OCI-LY7 (cell line): Measurements from ENCODE around the gene KLK10. TPM values are rescaled to one million over a fixed set of nuclear protein-coding genes. Genes with fewer than 3 reads are reported as not detected.

Source experiments
- BruUV-seq: library from RNA; stranded (reverse); fragments of 400-500 nt; replicated peaks from 2 replicates; lab custom pipeline; 2021; lab: Mats Ljungman, UMichigan
- CTCF ChIA-PET: fragments of 300-600 bp; sonication (Branson Sonifier 250); formaldehyde crosslinking; loops from one replicate; lab custom pipeline; 2022; ENCODE audit warnings: antibody characterized with exemption; ENCODE audit not compliant: unreplicated experiment; lab: Charles Lee
- POLR2A ChIA-PET: fragments of 300-600 bp; sonication (Branson Sonifier 250); formaldehyde crosslinking; loops from one replicate; lab custom pipeline; 2022; ENCODE audit warnings: antibody characterized with exemption; lab: Charles Lee
- DNase-seq: peaks from one replicate; pipeline ENCODE4 v3.0.0-alpha.2; 2015; ENCODE audit warnings: low spot score
- H2AFZ ChIP-seq: fragments of 200-600 bp; sonication (generic), shearing (Covaris generic); 2 replicates; pipeline ENCODE4 v1.6.1; 2014; ENCODE audit warnings: mild to moderate bottlenecking, antibody characterized with exemption, low read length, moderate library complexity
- H3K27ac ChIP-seq: fragments of 200-600 bp; sonication (generic); 2 replicates; pipeline ENCODE4 v1.5.1; 2014; ENCODE audit warnings: mixed run types, low read depth, mild to moderate bottlenecking, moderate library complexity, low read length, inconsistent platforms; ENCODE audit not compliant: poor library complexity, severe bottlenecking
- H3K36me3 ChIP-seq: fragments of 200-600 bp; sonication (generic); 2 replicates; pipeline ENCODE4 v1.6.1; 2014; ENCODE audit warnings: mild to moderate bottlenecking, antibody characterized with exemption, low read length, moderate library complexity, mixed read lengths; ENCODE audit not compliant: insufficient read depth
- H3K4me1 ChIP-seq: fragments of 200-600 bp; sonication (generic); 2 replicates; pipeline ENCODE4 v1.5.1; 2014; ENCODE audit warnings: mild to moderate bottlenecking, low read length; ENCODE audit not compliant: insufficient read depth, poor library complexity, severe bottlenecking
- H3K4me2 ChIP-seq: fragments of 200-600 bp; sonication (generic); 2 replicates; pipeline ENCODE4 v1.6.1; 2014; ENCODE audit warnings: mild to moderate bottlenecking, low read length
- H3K4me3 ChIP-seq: fragments of 200-600 bp; sonication (generic); 2 replicates; pipeline ENCODE4 v1.5.1; 2014; ENCODE audit warnings: mild to moderate bottlenecking, low read depth, low read length; ENCODE audit not compliant: poor library complexity, severe bottlenecking
- H3K79me2 ChIP-seq: fragments of 200-600 bp; sonication (generic); 2 replicates; pipeline ENCODE4 v1.6.1; 2016; ENCODE audit warnings: low read depth, mild to moderate bottlenecking, low read length, moderate library complexity, mixed read lengths; ENCODE audit not compliant: insufficient read depth
- H3K9me2 ChIP-seq: fragments of 200-600 bp; sonication (generic); 2 replicates; pipeline ENCODE4 v1.6.1; 2016; ENCODE audit warnings: mild to moderate bottlenecking, low read length, mixed read lengths; ENCODE audit not compliant: insufficient read depth
- H3K9me3 ChIP-seq: fragments of 200-600 bp; sonication (generic); 2 replicates; pipeline ENCODE4 v1.6.1; 2014; ENCODE audit warnings: mild to moderate bottlenecking, mixed run types, low read length, mixed read lengths
- H4K20me1 ChIP-seq: fragments of 200-600 bp; sonication (generic); 2 replicates; pipeline ENCODE4 v1.6.1; 2014; ENCODE audit warnings: mild to moderate bottlenecking, antibody characterized with exemption, low read length, moderate library complexity, mixed read lengths; ENCODE audit not compliant: insufficient read depth
- EZH2phosphoT487 ChIP-seq: fragments of 200-600 bp; sonication (generic); IDR thresholded peaks from 2 replicates; pipeline ENCODE4 v1.6.1; 2018; ENCODE audit warnings: low read depth, borderline replicate concordance, mild to moderate bottlenecking, mixed run types, antibody characterized with exemption, low read length, moderate library complexity, mixed read lengths
- intact Hi-C: fragments of 100-400 bp; cut with micrococcal nuclease; formaldehyde crosslinking; loops from one replicate; pipeline ENCODE4 v1.10.0; 2022; ENCODE audit not compliant: unreplicated experiment
- total RNA-seq, 2 experiments: library from RNA; depleted of rRNA in 1 of 2; stranded (reverse); fragments of >200 nt in 1 of 2; shearing (Covaris generic) in 1 of 2; gene quantifications; 2 replicates each; pipeline ENCODE4 v1.2.3, GENCODE V29; 2014 to 2022
- TF ChIP-seq, protein P1 (sequence below): fragments of 200-600 bp; sonication (generic); conservative IDR thresholded peaks from 2 replicates; pipeline ENCODE4 v1.5.1; 2014; ENCODE audit warnings: mild to moderate bottlenecking, antibody characterized with exemption, low read length, moderate library complexity, mixed read lengths

KLK10 gene
- total RNA-seq, 2 experiments from 2014 or later, result not detected

DNA sequence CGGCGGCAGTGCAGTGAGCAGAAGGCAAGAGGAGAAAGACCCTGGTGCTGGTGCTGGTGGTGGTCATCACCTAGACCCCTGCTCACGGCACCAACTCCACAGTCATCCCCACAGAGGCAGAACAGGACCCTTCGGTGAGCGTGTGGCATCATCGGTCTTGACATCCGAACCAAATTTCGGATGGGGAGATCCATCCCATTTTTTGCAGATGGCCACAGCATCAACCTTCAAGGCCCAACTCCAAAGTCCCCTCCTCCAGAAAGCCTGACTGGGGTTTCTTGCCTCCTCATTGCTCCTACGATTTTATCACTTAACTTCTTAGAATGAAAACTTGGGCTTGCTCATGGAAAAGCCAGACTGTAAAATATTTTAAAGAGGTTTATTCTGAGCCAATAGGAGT lies 24.0 kb upstream of the KLK10 start:
- no peak overlapping the region for H3K4me2 ChIP-seq
- no peak overlapping the region for H2AFZ ChIP-seq
- no peak for TF ChIP-seq EZH2phosphoT487
- TF ChIP-seq, protein P1, sequence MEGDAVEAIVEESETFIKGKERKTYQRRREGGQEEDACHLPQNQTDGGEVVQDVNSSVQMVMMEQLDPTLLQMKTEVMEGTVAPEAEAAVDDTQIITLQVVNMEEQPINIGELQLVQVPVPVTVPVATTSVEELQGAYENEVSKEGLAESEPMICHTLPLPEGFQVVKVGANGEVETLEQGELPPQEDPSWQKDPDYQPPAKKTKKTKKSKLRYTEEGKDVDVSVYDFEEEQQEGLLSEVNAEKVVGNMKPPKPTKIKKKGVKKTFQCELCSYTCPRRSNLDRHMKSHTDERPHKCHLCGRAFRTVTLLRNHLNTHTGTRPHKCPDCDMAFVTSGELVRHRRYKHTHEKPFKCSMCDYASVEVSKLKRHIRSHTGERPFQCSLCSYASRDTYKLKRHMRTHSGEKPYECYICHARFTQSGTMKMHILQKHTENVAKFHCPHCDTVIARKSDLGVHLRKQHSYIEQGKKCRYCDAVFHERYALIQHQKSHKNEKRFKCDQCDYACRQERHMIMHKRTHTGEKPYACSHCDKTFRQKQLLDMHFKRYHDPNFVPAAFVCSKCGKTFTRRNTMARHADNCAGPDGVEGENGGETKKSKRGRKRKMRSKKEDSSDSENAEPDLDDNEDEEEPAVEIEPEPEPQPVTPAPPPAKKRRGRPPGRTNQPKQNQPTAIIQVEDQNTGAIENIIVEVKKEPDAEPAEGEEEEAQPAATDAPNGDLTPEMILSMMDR, result no peak
- no peaks in the 10 kb centered on the region for H4K20me1 ChIP-seq
- intact Hi-C loops, result no loop called here
- no peaks in the 10 kb centered on the region for H3K4me1 ChIP-seq
- no peaks in the 10 kb centered on the region for H3K9me3 ChIP-seq
- ChIA-PET POLR2A (no interaction called here), CTCF (no interaction called here)
- no peaks in the 10 kb centered on the region for H3K36me3 ChIP-seq
- H3K79me2 ChIP-seq, result no peaks in the 10 kb centered on the region
- H3K27ac ChIP-seq, result no peak overlapping the region
- DNase-seq, result no peak
- H3K9me2 ChIP-seq, result no peaks in the 10 kb centered on the region
- H3K4me3 ChIP-seq, result no peak overlapping the region
- no TSS peak for BruUV-seq

DNA sequence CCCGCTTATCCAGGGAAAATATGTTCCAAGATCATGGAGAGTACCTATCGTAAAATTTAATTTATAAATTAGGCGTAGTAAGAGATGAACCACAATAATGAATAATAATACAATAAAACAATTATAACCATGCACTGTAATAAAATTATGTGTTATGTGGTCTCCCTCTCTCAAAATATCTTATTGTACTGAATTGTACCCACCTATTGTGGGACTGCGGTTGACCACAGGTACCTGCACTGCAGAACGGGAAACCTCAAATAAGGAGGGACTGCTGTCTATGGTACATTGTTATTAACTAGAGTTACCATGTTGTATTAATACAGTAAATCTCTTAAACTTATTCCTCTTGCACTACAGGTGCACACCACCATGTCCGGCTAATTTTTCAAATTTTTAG lies 20.6 kb upstream of the KLK10 start:
- Histone ChIP-seq H3K9me2 (no peaks in the 10 kb centered on the region), H3K4me3 (no peak overlapping the region), H4K20me1 (no peaks in the 10 kb centered on the region), H3K79me2 (no peaks in the 10 kb centered on the region), H2AFZ (no peak overlapping the region), H3K9me3 (no peaks in the 10 kb centered on the region), H3K27ac (no peak overlapping the region), H3K4me1 (no peaks in the 10 kb centered on the region), H3K4me2 (no peak overlapping the region), H3K36me3 (no peaks in the 10 kb centered on the region)
- DNase-seq, result no peak
- TF ChIP-seq, protein P1, result no peak
- TF ChIP-seq EZH2phosphoT487, result no peak
- intact Hi-C loops, result no loop called here
- POLR2A ChIA-PET, result no interaction called here
- BruUV-seq, result no TSS peak
- CTCF ChIA-PET, result no interaction called here

DNA sequence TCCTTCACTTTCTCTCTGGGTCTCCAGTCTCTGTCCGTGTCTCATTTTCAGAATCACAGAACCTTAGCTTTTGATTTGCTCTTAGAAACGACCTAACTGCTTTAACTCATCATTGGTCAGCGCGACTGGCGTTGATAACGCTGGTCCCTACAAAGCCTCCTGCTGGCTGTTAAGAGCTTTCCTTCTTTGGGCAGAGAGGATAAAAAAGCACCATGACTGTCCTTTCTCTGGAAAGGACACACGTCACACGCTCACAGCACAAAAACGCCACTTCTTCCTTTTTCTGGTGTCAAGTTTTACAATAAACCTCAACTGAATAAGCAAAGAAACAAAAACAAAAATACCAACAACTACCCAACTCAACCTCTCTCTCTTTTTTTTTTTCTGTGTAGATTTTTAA lies 17.0 kb upstream of the KLK10 start:
- CTCF ChIA-PET, result no interaction called here
- Histone ChIP-seq H4K20me1 (no peaks in the 10 kb centered on the region), H3K4me2 (no peak overlapping the region), H3K79me2 (no peaks in the 10 kb centered on the region), H2AFZ (no peak overlapping the region), H3K4me3 (no peak overlapping the region), H3K36me3 (no peaks in the 10 kb centered on the region), H3K9me2 (no peaks in the 10 kb centered on the region), H3K27ac (no peak overlapping the region), H3K9me3 (no peaks in the 10 kb centered on the region), H3K4me1 (no peaks in the 10 kb centered on the region)
- BruUV-seq, result no TSS peak
- POLR2A ChIA-PET, result no interaction called here
- no peak for DNase-seq
- intact Hi-C loops, result no loop called here
- TF ChIP-seq EZH2phosphoT487, result no peak
